ENCODE results near the gene ZNF185.

Gene ZNF185

DNA sequence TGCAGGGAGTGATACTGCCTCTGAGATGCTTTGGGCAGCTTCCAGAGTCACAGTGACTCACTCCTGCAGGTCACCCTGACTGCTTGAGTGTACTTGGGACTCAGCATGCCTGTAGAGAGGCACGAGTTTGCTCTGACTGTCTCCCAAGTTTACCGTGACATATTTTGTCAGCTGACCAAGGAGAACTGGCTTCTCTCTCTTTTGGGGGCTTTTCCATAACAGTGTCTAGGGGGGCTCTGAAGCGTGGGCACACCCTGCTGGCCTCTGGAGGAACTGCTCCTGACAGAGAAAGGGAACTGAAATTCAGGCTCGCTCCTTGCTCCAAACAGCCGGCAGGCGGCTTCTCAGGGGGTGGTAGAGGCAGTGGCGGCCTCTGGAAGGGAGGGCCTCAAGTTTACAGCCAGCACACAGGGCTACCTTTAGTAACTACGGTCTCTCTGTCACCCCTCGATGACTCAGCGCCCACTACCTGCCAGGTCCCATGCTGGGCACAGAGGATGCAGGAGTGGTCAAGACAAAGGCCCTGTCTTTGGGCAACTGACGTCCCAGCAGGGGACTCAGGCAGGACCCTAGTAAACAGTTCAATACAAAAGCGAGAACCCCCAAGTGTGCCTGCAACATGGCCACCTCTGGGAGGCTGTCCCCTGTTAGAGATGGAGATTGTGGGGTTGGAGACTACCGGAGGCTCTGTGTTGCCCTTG lies 17.8 kb downstream of the ZNF185 start:
- in situ Hi-C loops (cut with MboI; ENCODE audit: low sequenced_read_pairs): no loop called here

- in situ Hi-C loops (cut with MboI; ENCODE audit: low sequenced_read_pairs): no loop called here
Observed at GRCh38 chrX:152917656-152918579, 20.1 kb downstream of the ZNF185 start.

- in situ Hi-C loops (cut with MboI; ENCODE audit: low sequenced_read_pairs): no loop called here
Observed at GRCh38 chrX:152918707-152919106, 20.8 kb downstream of the ZNF185 start.

GRCh38 chrX:152923599-152923998 lies 25.7 kb downstream of the ZNF185 start:
- in situ Hi-C loops (cut with MboI; ENCODE audit: low sequenced_read_pairs): no loop called here

DNA sequence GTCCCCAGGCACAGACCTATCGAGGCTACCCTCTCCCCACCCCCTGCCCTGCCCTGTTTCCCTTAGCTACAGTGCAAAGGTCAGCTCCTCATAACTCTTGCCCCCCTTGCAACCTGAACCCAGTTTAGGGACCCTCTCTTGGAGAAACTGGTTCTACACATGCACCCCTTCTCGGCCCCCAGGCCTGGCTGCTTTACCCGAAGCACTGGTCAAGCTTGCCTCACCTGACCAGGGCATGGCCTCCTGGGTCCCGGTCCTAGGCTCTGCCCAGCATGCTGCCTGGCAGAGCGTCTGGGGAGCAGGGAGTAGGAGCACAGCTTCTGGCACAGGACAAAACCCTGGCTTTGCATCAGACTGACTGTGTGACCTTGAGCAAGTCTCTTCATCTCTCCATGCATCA lies 28.0 kb downstream of the ZNF185 start:
- in situ Hi-C loops (cut with MboI; ENCODE audit: low sequenced_read_pairs): loop anchor here (25.0 kb wide), 1 partner anchor 561 kb away; the partner anchor contains the start of gene BGN

DNA sequence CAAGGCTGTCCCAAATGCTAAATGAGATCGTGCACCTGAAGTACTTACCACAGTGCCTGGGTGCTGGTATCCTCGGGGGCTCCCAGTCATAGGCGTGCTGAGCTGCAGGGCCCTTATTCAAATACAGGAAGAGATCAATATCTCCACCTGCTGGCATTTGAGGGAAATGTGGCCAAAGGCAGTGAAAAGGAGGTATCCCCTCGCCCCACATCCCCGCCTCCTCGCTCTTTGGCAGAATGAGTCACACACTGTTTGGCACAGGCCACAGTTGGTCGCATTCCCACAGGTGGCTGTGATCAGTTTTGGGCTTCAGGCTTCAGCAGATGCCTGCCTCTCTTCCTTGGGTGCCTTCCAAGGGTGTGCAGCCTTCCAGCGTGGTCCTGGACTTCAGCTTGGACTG lies 28.4 kb downstream of the ZNF185 start:
- in situ Hi-C loops (cut with MboI; ENCODE audit: low sequenced_read_pairs): loop anchor here (25.0 kb wide), 1 partner anchor 561 kb away; the partner anchor contains the start of gene BGN

GRCh38 chrX:152926923-152927322 lies 29.1 kb downstream of the ZNF185 start:
- in situ Hi-C loops (cut with MboI; ENCODE audit: low sequenced_read_pairs): loop anchor here (25.0 kb wide), 1 partner anchor 560 kb away; the partner anchor contains the start of gene BGN

- in situ Hi-C loops (cut with MboI; ENCODE audit: low sequenced_read_pairs): loop anchor here (25.0 kb wide), 1 partner anchor 559 kb away; the partner anchor contains the start of gene BGN
Observed at GRCh38 chrX:152927858-152928760, 30.2 kb downstream of the ZNF185 start.

GRCh38 chrX:152928761-152929400 lies 31.0 kb downstream of the ZNF185 start:
- in situ Hi-C loops (cut with MboI; ENCODE audit: low sequenced_read_pairs): loop anchor here (25.0 kb wide), 1 partner anchor 558 kb away; the partner anchor contains the start of gene BGN

GRCh38 chrX:152929898-152930297 lies 32.0 kb downstream of the ZNF185 start:
- in situ Hi-C loops (cut with MboI; ENCODE audit: low sequenced_read_pairs): loop anchor here (25.0 kb wide), 1 partner anchor 557 kb away; the partner anchor contains the start of gene BGN

- in situ Hi-C loops (cut with MboI; ENCODE audit: low sequenced_read_pairs): loop anchor here (25.0 kb wide), 1 partner anchor 557 kb away; the partner anchor contains the start of gene BGN
Observed at GRCh38 chrX:152930516-152930915, 32.6 kb downstream of the ZNF185 start.

GRCh38 chrX:152932144-152932543 lies 34.3 kb downstream of the ZNF185 start:
- in situ Hi-C loops (cut with MboI; ENCODE audit: low sequenced_read_pairs): loop anchor here (25.0 kb wide), 1 partner anchor 555 kb away; the partner anchor contains the start of gene BGN

DNA sequence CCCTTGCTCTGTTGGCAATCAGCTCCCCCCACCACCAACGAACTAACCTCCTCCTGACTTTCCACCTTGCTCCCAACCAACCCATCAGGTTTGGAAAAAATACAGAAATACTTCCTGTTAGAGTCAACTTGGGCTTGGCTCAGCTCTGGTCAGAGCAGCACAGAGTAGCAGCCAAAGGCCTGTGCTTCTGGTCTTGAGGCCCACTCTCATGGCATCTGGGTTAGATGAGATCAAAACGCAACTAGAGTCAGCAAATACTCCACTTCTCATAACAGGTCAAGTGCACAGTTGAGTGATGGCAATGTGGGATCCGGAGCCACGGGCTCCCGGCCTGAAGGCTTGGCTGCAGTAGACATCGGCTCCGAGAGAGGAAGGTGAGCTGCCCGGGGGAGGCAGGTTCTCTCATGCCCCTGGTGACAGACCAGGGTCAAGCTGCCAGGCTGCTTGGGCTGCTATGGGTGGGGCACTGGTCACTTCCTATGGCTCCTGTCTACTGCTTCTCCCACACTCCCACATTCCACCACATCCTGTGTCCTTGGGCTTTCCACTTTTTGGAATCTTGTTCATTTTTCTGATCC lies 34.8 kb downstream of the ZNF185 start:
- in situ Hi-C loops (cut with MboI; ENCODE audit: low sequenced_read_pairs): loop anchor here (25.0 kb wide), 1 partner anchor 555 kb away; the partner anchor contains the start of gene BGN

DNA sequence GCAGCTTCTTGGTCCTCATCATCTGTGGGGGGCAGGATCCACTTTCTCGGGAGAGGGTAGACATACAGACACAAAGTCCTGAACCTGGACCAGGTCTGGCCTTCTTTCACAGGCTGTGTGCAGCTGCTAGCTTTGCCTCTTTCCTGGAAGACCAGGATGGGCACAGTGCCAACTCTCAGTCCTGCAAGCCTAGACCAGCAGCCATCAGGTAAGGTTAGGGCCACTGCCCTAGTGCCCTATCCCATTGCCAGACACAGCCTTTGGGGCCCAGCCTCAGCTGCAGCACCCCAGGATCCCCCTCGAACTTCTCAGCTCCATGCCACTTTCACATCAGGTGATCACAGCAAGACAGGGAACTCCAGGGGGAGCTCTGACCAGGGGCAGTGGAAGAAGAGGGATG lies 38.4 kb downstream of the ZNF185 start:
- in situ Hi-C loops (cut with MboI; ENCODE audit: low sequenced_read_pairs): loop anchor here (25.0 kb wide), 1 partner anchor 551 kb away; the partner anchor contains the start of gene BGN

DNA sequence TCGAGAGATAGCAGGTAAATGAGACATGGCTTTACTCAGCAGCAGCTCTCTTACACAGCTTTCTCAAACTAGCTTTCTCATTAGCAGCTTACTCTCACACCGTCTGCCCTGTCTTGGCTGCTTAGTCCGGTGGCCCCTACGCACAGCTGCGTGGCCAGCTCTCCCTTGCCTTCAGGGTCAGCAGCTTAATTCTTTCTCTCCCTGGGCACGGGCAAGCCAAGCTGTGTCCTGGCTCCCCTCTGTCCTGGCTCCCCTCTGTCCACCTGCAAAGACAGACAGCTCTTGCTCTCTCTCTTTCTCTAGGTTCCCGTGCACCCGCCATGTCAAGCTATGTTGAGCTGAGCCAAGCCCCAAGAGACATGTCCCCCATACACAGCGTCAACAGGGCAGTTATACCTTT lies 39.4 kb downstream of the ZNF185 start:
- in situ Hi-C loops (cut with MboI; ENCODE audit: low sequenced_read_pairs): loop anchor here (25.0 kb wide), 1 partner anchor 550 kb away; the partner anchor contains the start of gene BGN

GRCh38 chrX:152941328-152942076 lies 43.6 kb downstream of the ZNF185 start:
- in situ Hi-C loops (cut with MboI; ENCODE audit: low sequenced_read_pairs): loop anchor here (25.0 kb wide), 1 partner anchor 546 kb away; the partner anchor contains the start of gene BGN

- in situ Hi-C loops (cut with MboI; ENCODE audit: low sequenced_read_pairs): loop anchor here (25.0 kb wide), 1 partner anchor 545 kb away; the partner anchor contains the start of gene BGN
Observed at GRCh38 chrX:152942077-152942442, 44.2 kb downstream of the ZNF185 start.

DNA sequence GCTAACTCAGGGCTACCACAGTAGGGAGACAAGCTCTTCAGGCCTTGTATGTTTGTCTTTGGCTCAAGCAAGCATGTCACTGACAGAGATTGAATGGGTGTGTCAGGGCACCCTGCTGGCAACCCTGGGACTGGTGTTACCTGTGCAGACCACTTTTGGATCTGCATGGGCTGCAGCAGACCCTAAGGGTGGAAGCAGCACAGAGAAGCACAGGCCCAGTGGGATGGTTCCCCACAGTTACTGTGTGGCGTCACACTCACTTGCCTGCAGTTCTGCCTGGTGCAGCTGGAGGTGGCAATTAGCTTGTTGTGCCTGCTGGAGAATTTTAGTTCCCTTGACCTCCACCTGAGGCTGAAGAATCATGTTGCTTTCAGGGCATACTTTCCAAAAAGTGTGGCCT lies 46.0 kb downstream of the ZNF185 start:
- in situ Hi-C loops (cut with MboI; ENCODE audit: low sequenced_read_pairs): loop anchor here (25.0 kb wide), 1 partner anchor 543 kb away; the partner anchor contains the start of gene BGN

All from HL-60/S4 treated with phorbol 12-myristate 13-acetate at 8.2 ng/mL for 4 days and 3 days (cell line).